Gastroesophageal sphincter (tissue), 3 donors: ENCODE results near the gene GRIFIN.

Experiments
- CTCF ChIP-seq, 4 experiments: fragments of 200-600 bp in 2 of 4; fragments of 450-650 bp in 2 of 4; sonication (generic) in 1 of 4; IDR thresholded peaks; one replicate each; pipeline ENCODE4 v1.5.1; 2017 to 2019; ENCODE audit warnings: antibody characterized with exemption in 4 of 4, mild to moderate bottlenecking in 2 of 4, moderate library complexity in 2 of 4
- POLR2A ChIP-seq, 2 donors: fragments of 450-650 bp; IDR thresholded peaks; one replicate each; pipeline ENCODE4 v1.6.1; 2017; ENCODE audit warnings: antibody characterized with exemption in 2 of 2, mild to moderate bottlenecking in 2 of 2, moderate library complexity in 1 of 2
- POLR2AphosphoS5 ChIP-seq: sonication (generic); formaldehyde crosslinking; IDR thresholded peaks from one replicate; pipeline ENCODE4 v1.6.1; 2017; ENCODE audit warnings: antibody characterized with exemption

GRCh38 chr7:2523461-2523936 lies 47.3 kb upstream of the GRIFIN start:
- TF ChIP-seq CTCF (IDR thresholded peaks at IDR 0.05) (no peak), POLR2A (IDR thresholded peaks at IDR 0.05) (no peak), POLR2AphosphoS5 (no peak)
